Body of pancreas (tissue), 4 donors: ENCODE measurements around the gene AHCTF1. TPM values are rescaled to one million over a fixed set of nuclear protein-coding genes. Genes with fewer than 3 reads are reported as not detected.

Experiments used
- ATAC-seq: fragments of 150-250 bp; one replicate; pipeline ENCODE4 v1.9.1; 2016
- DNase-seq, 4 donors: peaks; one replicate each; pipeline ENCODE4 v3.0.0-alpha.2; 2019
- H3K27ac ChIP-seq, 4 donors: fragments of 200-600 bp; sonication (generic); 1 replicate in 3 of 4; 2 replicates in 1 of 4; pipeline versions ENCODE4 v1.5.1 to v1.6.1; 2016 to 2019; ENCODE audit warnings: mild to moderate bottlenecking in 1 of 4, mixed read lengths in 1 of 4, moderate library complexity in 1 of 4
- H3K27me3 ChIP-seq, 2 donors: fragments of 200-600 bp; sonication (generic); one replicate each; pipeline ENCODE4 v1.6.0; 2016; ENCODE audit warnings: mild to moderate bottlenecking in 1 of 2
- H3K36me3 ChIP-seq, 2 donors: fragments of 200-600 bp; sonication (generic); replicated peaks in 1 of 2; 2 replicates each; pipeline ENCODE4 v1.5.1; 2016; ENCODE audit warnings: low read depth in 2 of 2; ENCODE audit not compliant: insufficient read depth in 1 of 2
- H3K4me1 ChIP-seq: fragments of 200-600 bp; sonication (generic); one replicate; pipeline ENCODE4 v1.6.0; 2016
- H3K4me3 ChIP-seq, 2 donors: fragments of 200-600 bp; sonication (generic); 1 replicate in 1 of 2; 2 replicates in 1 of 2; pipeline ENCODE4 v1.5.1; 2016 to 2019
- H3K9me3 ChIP-seq, 3 donors: fragments of 200-600 bp; sonication (generic); 1 replicate in 2 of 3; 2 replicates in 1 of 3; pipeline ENCODE4 v1.5.1; 2016
- POLR2A ChIP-seq, 3 donors: fragments of 450-650 bp; IDR thresholded peaks; one replicate each; pipeline ENCODE4 v1.6.1; 2016; ENCODE audit warnings: antibody characterized with exemption in 3 of 3, mild to moderate bottlenecking in 2 of 3
- WGBS, 2 donors: methylation state at CpG; one replicate each; pipeline ENCODE4 v1.1.5; 2017; 5-methylcytosine and 5-hydroxymethylcytosine counted together
- intact Hi-C: fragments of 100-400 bp; cut with DNase I; formaldehyde crosslinking; loops from one replicate; pipeline ENCODE4 v1.15.1; 2023
- total RNA-seq, 2 donors: library from RNA; depleted of rRNA; stranded (reverse); fragments of >200 nt; gene quantifications; one replicate each; pipeline ENCODE4 v1.1.0, GENCODE V29; 2016
- TF ChIP-seq, protein P1 (sequence below), 7 experiments: fragments of 450-650 bp in 4 of 7; fragments of 200-600 bp in 3 of 7; sonication (generic) in 3 of 7; IDR thresholded peaks; one replicate each; pipeline ENCODE4 v1.5.1; 2016 to 2019; ENCODE audit warnings: antibody characterized with exemption in 7 of 7

AHCTF1 gene
- total RNA-seq, 2 donors from 2014 or later: 17.5 to 18.7 TPM

- no peak overlapping the region for H3K4me3 ChIP-seq
- intact Hi-C loops: no loop called here
- DNase-seq (no peak), ATAC-seq (no peak)
- H3K27me3 ChIP-seq: no peaks in the 10 kb centered on the region
- H3K27ac ChIP-seq: no peak overlapping the region
- TF ChIP-seq, protein P1, sequence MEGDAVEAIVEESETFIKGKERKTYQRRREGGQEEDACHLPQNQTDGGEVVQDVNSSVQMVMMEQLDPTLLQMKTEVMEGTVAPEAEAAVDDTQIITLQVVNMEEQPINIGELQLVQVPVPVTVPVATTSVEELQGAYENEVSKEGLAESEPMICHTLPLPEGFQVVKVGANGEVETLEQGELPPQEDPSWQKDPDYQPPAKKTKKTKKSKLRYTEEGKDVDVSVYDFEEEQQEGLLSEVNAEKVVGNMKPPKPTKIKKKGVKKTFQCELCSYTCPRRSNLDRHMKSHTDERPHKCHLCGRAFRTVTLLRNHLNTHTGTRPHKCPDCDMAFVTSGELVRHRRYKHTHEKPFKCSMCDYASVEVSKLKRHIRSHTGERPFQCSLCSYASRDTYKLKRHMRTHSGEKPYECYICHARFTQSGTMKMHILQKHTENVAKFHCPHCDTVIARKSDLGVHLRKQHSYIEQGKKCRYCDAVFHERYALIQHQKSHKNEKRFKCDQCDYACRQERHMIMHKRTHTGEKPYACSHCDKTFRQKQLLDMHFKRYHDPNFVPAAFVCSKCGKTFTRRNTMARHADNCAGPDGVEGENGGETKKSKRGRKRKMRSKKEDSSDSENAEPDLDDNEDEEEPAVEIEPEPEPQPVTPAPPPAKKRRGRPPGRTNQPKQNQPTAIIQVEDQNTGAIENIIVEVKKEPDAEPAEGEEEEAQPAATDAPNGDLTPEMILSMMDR (IDR thresholded peaks at IDR 0.05): no peak
- no peak for TF ChIP-seq POLR2A (IDR thresholded peaks at IDR 0.05)
- no peaks in the 10 kb centered on the region for H3K4me1 ChIP-seq
- no peaks in the 10 kb centered on the region for H3K9me3 ChIP-seq
- 87 to 91% methylated on average over 9 of the region's 9 CpGs for WGBS, 2 donors
- H3K36me3 ChIP-seq: no peaks in the 10 kb centered on the region
Observed at GRCh38 chr1:246837418-246838117, 94.2 kb downstream of the AHCTF1 start.

DNA sequence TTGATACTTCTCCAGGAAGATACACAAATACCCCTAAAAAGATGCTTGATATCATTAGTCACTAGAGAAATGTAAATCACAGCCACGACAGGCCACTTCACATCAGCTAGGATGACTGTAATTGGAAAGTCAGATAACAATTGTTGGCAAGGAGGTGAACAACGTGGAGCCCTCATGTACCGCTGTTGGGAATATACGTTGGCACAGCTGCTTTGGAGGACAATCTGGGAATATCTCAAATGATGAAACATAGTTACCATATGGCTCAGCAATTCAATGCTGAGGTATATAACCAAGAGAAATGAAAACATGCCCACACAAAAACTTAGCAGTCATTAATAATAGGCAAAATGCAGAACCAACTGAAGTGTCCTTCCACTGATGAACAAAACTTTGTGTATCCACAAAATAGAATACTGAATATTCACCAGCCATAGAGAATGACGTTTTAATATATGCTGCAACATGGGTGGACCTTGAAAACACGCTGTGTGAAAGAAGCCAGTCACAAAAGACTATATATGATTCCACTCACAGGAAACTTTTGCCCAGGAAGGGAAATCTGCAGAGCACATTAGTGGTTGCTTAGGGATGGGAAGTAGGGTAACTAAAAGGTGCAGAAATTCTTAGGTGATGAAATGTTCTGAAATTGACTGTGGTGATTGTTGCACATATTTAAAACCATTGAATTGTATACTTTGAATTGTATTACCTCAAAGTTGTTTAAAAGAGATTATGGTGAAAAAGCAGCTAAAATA is 95.4 kb downstream of the AHCTF1 start:
- intact Hi-C loops: no loop called here
- TF ChIP-seq POLR2A (IDR thresholded peaks at IDR 0.05): no peak
- TF ChIP-seq, protein P1 (IDR thresholded peaks at IDR 0.05): no peak
- 25 to 32% methylated on average over 6 of the region's 6 CpGs for WGBS, 2 donors
- Histone ChIP-seq H3K27ac (no peak overlapping the region), H3K4me1 (no peaks in the 10 kb centered on the region), H3K9me3 (no peaks in the 10 kb centered on the region), H3K27me3 (no peaks in the 10 kb centered on the region), H3K4me3 (no peak overlapping the region), H3K36me3 (no peaks in the 10 kb centered on the region)
- no peak for DNase-seq
- no peak for ATAC-seq

- ATAC-seq (no peak), DNase-seq (no peak)
- H3K27ac ChIP-seq: no peak overlapping the region
- H3K4me3 ChIP-seq: no peak overlapping the region
- WGBS, 2 donors: 64 to 68% methylated on average over 4 of the region's 4 CpGs
- H3K9me3 ChIP-seq: peaks cover 0 to 5% (median 0%) of the 10 kb centered on the region in 3 donors
- TF ChIP-seq POLR2A (IDR thresholded peaks at IDR 0.05): no peak
- TF ChIP-seq, protein P1 (IDR thresholded peaks at IDR 0.05): no peak
- intact Hi-C loops: no loop called here
- no peaks in the 10 kb centered on the region for H3K27me3 ChIP-seq
- H3K36me3 ChIP-seq: no peaks in the 10 kb centered on the region
- H3K4me1 ChIP-seq: no peaks in the 10 kb centered on the region
Observed at GRCh38 chr1:246831543-246831942, 100.2 kb downstream of the AHCTF1 start.

GRCh38 chr1:246828818-246829217 is 102.9 kb downstream of the AHCTF1 start:
- WGBS, 2 donors: 84 to 88% methylated on average over 4 of the region's 4 CpGs
- TF ChIP-seq, protein P1 (IDR thresholded peaks at IDR 0.05): no peak
- no peak for TF ChIP-seq POLR2A (IDR thresholded peaks at IDR 0.05)
- no peak for DNase-seq
- no peaks in the 10 kb centered on the region for H3K36me3 ChIP-seq
- peaks cover 0 to 5% (median 0%) of the 10 kb centered on the region in 3 donors for H3K9me3 ChIP-seq
- H3K27ac ChIP-seq: no peak overlapping the region
- H3K4me3 ChIP-seq: no peak overlapping the region
- intact Hi-C loops: no loop called here
- no peak for ATAC-seq
- H3K27me3 ChIP-seq: no peaks in the 10 kb centered on the region
- H3K4me1 ChIP-seq: no peaks in the 10 kb centered on the region
